Common myeloid progenitor, CD34-positive (primary cell): Measurements from ENCODE around the gene C2CD2L.
"Not testable (repeated sequence)": the region's sequence is repeated elsewhere in the genome, so short reads cannot be mapped to it uniquely, and the experiment has no call there.

Experiments used
- CTCF ChIA-PET: fragments of 350-600 bp; sonication (Branson Sonifier 250); formaldehyde crosslinking; loops from one replicate; lab custom pipeline; 2021; ENCODE audit warnings: antibody characterized with exemption; lab: Charles Lee
- POLR2A ChIA-PET: fragments of 350-600 bp; sonication (Branson Sonifier 250); formaldehyde crosslinking; loops from one replicate; lab custom pipeline; 2021; ENCODE audit warnings: antibody characterized with exemption; lab: Charles Lee
- DNase-seq, 3 donors: peaks; one replicate each; pipeline versions ENCODE4 v3.0.0 to v3.0.0-alpha.2; 2013
- H3K27ac ChIP-seq, 2 experiments: 1 replicate in 1 of 2; 2 replicates in 1 of 2; pipeline ENCODE4 v1.7.0; 2013; ENCODE audit warnings: inconsistent platforms in 2 of 2, low read length in 2 of 2, mild to moderate bottlenecking in 2 of 2, low read depth in 1 of 2, moderate library complexity in 1 of 2; ENCODE audit not compliant: severe bottlenecking in 2 of 2, insufficient read depth in 1 of 2, poor library complexity in 1 of 2
- H3K27me3 ChIP-seq, 5 experiments: replicated peaks in 2 of 5; 1 replicate in 3 of 5; 2 replicates in 2 of 5; pipeline versions ENCODE4 v1.6.1 to v1.7.0; 2013; ENCODE audit warnings: low read length in 4 of 5, mild to moderate bottlenecking in 2 of 5, moderate library complexity in 2 of 5, inconsistent platforms in 1 of 5; ENCODE audit not compliant: insufficient read depth in 5 of 5, control insufficient read depth in 4 of 5
- H3K36me3 ChIP-seq, 4 experiments: 1 replicate in 2 of 4; 2 replicates in 2 of 4; pipeline versions ENCODE4 v1.6.1 to v1.7.0; 2013; ENCODE audit warnings: low read length in 3 of 4, control low read depth in 1 of 4, mild to moderate bottlenecking in 1 of 4; ENCODE audit not compliant: control insufficient read depth in 4 of 4, insufficient read depth in 4 of 4
- H3K4me1 ChIP-seq, 4 experiments: 1 replicate in 3 of 4; 2 replicates in 1 of 4; pipeline versions ENCODE4 v1.6.1 to v1.7.1; 2013; ENCODE audit warnings: low read length in 3 of 4, mild to moderate bottlenecking in 3 of 4, control low read depth in 1 of 4, inconsistent platforms in 1 of 4, moderate library complexity in 1 of 4; ENCODE audit not compliant: control insufficient read depth in 4 of 4, insufficient read depth in 4 of 4; ENCODE audit errors: control extremely low read depth in 1 of 4
- H3K4me3 ChIP-seq, 7 experiments: 1 replicate in 4 of 7; 2 replicates in 3 of 7; pipeline versions ENCODE4 v1.5.1 to v1.7.0; 2013; ENCODE audit warnings: mild to moderate bottlenecking in 7 of 7, low read length in 6 of 7, moderate library complexity in 6 of 7, inconsistent platforms in 2 of 7, low read depth in 2 of 7, control low read depth in 1 of 7; ENCODE audit not compliant: insufficient read depth in 4 of 7, control insufficient read depth in 1 of 7; ENCODE audit errors: extremely low read depth in 1 of 7
- H3K9me3 ChIP-seq, 5 experiments: 1 replicate in 4 of 5; 2 replicates in 1 of 5; pipeline versions ENCODE4 v1.6.1 to v1.7.1; 2013; ENCODE audit warnings: low read length in 4 of 5, mild to moderate bottlenecking in 2 of 5, inconsistent platforms in 1 of 5, low read depth in 1 of 5, moderate library complexity in 1 of 5; ENCODE audit not compliant: control insufficient read depth in 4 of 5, insufficient read depth in 2 of 5; ENCODE audit errors: control extremely low read depth in 1 of 5
- whole genome bisulfite sequencing: methylation state at CpG from one replicate; pipeline ENCODE4 v1.1.5; 2013; ENCODE audit not compliant: insufficient coverage; 5-methylcytosine and 5-hydroxymethylcytosine counted together

Gene C2CD2L

GRCh38 chr11:119130662-119131061 is 23.5 kb downstream of the C2CD2L start:
- POLR2A ChIA-PET, result no interaction called here
- CTCF ChIA-PET, result no interaction called here
- peaks cover 20 to 67% (median 52%) of the 10 kb centered on the region in 4 experiments for H3K36me3 ChIP-seq

GRCh38 chr11:119134389-119134978 is 27.3 kb downstream of the C2CD2L start:
- Histone ChIP-seq H3K9me3 (no peaks in the 10 kb centered on the region), H3K4me3 (no peak overlapping the region), H3K27ac (no peak overlapping the region), H3K4me1 (no peaks in the 10 kb centered on the region), H3K27me3 (no peaks in the 10 kb centered on the region), H3K36me3 (peaks cover 20 to 54% (median 47%) of the 10 kb centered on the region in 4 experiments)
- peak in 2 of 3 donors; percentile 54 to 55 for DNase-seq
- WGBS, result 72% methylated on average over 3 of the region's 4 CpGs
- ChIA-PET POLR2A (no interaction called here), CTCF (interaction anchor here (0.8 to 2.1 kb wide), 8 partner anchors 11 to 71 kb away, joined by 3 to 6 read pairs (median 4); partner anchors contain the start of gene CBL)

More at GRCh38 chr11:119130662-119131061, 23.5 kb downstream of the C2CD2L start:
- Histone ChIP-seq H3K27ac (no peak overlapping the region), H3K27me3 (no peaks in the 10 kb centered on the region), H3K4me1 (no peaks in the 10 kb centered on the region), H3K9me3 (no peaks in the 10 kb centered on the region), H3K4me3 (no peak overlapping the region)
- WGBS, result 100% methylated on average over 1 of the region's 3 CpGs
- DNase-seq, result no peak

- ChIA-PET POLR2A (interaction anchor here (0.6 to 0.8 kb wide), 2 partner anchors 9 to 145 kb away, joined by 3 to 4 read pairs; no protein-coding TSS in a partner anchor), CTCF (interaction anchor here (0.7 to 1.6 kb wide), 3 partner anchors 16 to 160 kb away, joined by 3 read pairs; no protein-coding TSS in a partner anchor)
- not testable (repeated sequence) for H3K27me3 ChIP-seq, H3K4me1 ChIP-seq, DNase-seq, H3K4me3 ChIP-seq, H3K27ac ChIP-seq, H3K9me3 ChIP-seq
- 100% methylated on average over 3 of the region's 10 CpGs for WGBS
- H3K36me3 ChIP-seq, result peaks cover 5 to 10% (median 8%) of the 10 kb centered on the region in 4 experiments
These were observed 32.1 kb downstream of the C2CD2L start for GRCh38 chr11:119139276-119139675.

GRCh38 chr11:119144825-119145486 is 37.8 kb downstream of the C2CD2L start:
- ChIA-PET POLR2A (interaction anchor here (1.1 to 1.3 kb wide), 2 partner anchors 50 to 58 kb away, joined by 3 to 4 read pairs; no protein-coding TSS in a partner anchor), CTCF (interaction anchor here (0.7 to 5.0 kb wide), 13 partner anchors 10 to 139 kb away, joined by 3 to 29 read pairs (median 4); no protein-coding TSS in a partner anchor)
- H3K4me3 ChIP-seq, result no peak overlapping the region
- 13% methylated on average over 3 of the region's 7 CpGs for WGBS
- H3K36me3 ChIP-seq, result no peaks in the 10 kb centered on the region
- DNase-seq, result peak; percentile 71 to 86 (median 84)
- peaks cover 0 to 18% (median 16%) of the 10 kb centered on the region in 4 experiments for H3K4me1 ChIP-seq
- H3K9me3 ChIP-seq, result no peaks in the 10 kb centered on the region
- no peak overlapping the region for H3K27ac ChIP-seq
- peaks cover 0 to 38% (median 19%) of the 10 kb centered on the region in 5 experiments for H3K27me3 ChIP-seq

- no peak for DNase-seq
- H3K9me3 ChIP-seq, result no peaks in the 10 kb centered on the region
- no peaks in the 10 kb centered on the region for H3K36me3 ChIP-seq
- H3K27ac ChIP-seq, result no peak overlapping the region
- CTCF ChIA-PET, result interaction anchor here (0.6 to 5.0 kb wide), 13 partner anchors 9 to 178 kb away, joined by 3 to 29 read pairs (median 4); no protein-coding TSS in a partner anchor
- 63% methylated on average over 3 of the region's 3 CpGs for WGBS
- H3K27me3 ChIP-seq, result peaks cover 0 to 44% (median 24%) of the 10 kb centered on the region in 5 experiments
- POLR2A ChIA-PET, result interaction anchor here (0.7 to 1.3 kb wide), 3 partner anchors 17 to 58 kb away, joined by 3 to 4 read pairs (median 3); no protein-coding TSS in a partner anchor
- peaks cover 0 to 18% (median 17%) of the 10 kb centered on the region in 4 experiments for H3K4me1 ChIP-seq
- H3K4me3 ChIP-seq, result no peak overlapping the region
These were observed 38.4 kb downstream of the C2CD2L start for GRCh38 chr11:119145551-119145950.

- WGBS, result no CpG with 5 or more reads among the region's 6 CpGs
- Histone ChIP-seq H3K27me3 (peaks cover 0 to 54% (median 33%) of the 10 kb centered on the region in 5 experiments), H3K9me3 (no peaks in the 10 kb centered on the region), H3K4me3 (no peak overlapping the region), H3K36me3 (no peaks in the 10 kb centered on the region), H3K4me1 (peaks cover 0 to 18% (median 17%) of the 10 kb centered on the region in 4 experiments), H3K27ac (no peak overlapping the region)
- DNase-seq, result peak in 1 of 3 donors; percentile 33
- POLR2A ChIA-PET, result interaction anchor here (0.5 kb wide), 1 partner anchor 54 kb away, joined by 3 read pairs; no protein-coding TSS in a partner anchor
- CTCF ChIA-PET, result interaction anchor here (0.8 to 3.0 kb wide), 3 partner anchors 21 to 49 kb away, joined by 3 to 9 read pairs (median 4); no protein-coding TSS in a partner anchor
These were observed 40.6 kb downstream of the C2CD2L start for GRCh38 chr11:119147604-119148333.
